Daoy (cell line): Measurements from ENCODE around the gene TMEM222. TPM values are rescaled to one million over a fixed set of nuclear protein-coding genes. Genes with fewer than 3 reads are reported as not detected.
A peak's percentile ranks its signal among the peaks of the same experiment; 100 is the strongest.

Experiments
- DNase-seq: peaks from one replicate; pipeline ENCODE4 v3.0.0-alpha.2; 2015; ENCODE audit warnings: low read depth
- total RNA-seq: library from RNA; depleted of rRNA; stranded (reverse); fragments of >200 nt; shearing (Covaris generic); gene quantifications from 2 replicates; pipeline ENCODE4 v1.2.3, GENCODE V29; 2014

Gene TMEM222
- total RNA-seq, 1 experiment from 2014 or later: 65.0 TPM

DNA sequence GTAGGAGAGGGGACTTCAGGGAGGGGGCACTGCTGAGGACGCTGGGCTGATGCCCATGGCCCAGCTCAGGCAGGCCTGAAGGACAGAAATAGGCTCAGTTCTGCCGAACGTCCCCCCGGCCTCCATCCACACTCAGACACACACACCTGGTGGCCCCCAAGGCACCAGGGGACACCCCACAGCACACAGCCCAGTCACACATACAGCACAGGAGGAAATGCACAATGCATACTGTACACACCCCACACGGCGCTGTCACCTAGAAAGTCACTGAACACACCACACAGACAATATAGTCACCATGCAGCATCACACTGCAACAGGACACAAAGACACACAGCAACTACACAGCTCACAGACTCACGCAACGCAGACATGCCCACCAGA, 20.4 kb downstream of the TMEM222 start:
- no peak for DNase-seq

DNA sequence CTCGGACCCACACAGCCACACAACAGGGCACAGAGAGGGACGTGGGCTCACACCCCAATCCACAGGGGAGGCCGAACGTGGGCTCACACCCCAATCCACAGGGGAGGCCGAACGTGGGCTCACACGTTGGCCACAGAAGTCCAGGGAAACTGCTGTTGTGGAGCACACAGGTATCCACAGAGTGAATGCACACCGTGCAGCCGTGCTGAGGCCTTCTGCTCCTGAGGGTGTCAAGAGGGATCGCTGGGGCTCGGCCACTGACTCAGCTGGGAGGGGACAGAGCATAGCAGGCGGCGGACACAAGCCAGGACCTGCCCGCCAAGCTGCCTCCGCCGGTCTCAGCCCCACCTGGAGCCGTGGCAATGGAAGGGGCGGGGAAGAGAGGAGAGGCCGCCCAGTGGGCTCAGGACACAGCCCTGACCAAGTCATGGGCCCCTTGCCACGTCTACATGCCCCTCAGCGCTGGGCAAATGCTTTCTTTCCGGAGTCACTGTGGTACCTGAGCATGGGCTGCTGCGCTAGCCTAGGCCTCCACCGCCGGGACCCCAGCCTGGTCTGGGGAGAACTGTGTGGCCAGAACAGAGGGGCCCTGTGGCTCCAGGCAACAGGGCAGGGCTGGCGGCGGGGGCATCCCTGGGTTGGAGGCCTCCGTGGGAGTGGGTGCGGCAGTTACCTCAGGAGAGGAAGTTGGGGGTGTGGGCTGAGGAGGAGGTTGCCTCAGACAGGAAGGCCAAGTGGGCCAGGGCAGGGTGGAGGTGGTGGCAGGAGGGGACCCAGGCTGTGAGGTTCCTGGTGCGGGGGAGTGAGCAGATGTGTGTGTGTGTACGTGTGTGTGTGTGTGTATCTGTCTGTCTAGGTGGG, 21.0 kb downstream of the TMEM222 start:
- no peak for DNase-seq

DNA sequence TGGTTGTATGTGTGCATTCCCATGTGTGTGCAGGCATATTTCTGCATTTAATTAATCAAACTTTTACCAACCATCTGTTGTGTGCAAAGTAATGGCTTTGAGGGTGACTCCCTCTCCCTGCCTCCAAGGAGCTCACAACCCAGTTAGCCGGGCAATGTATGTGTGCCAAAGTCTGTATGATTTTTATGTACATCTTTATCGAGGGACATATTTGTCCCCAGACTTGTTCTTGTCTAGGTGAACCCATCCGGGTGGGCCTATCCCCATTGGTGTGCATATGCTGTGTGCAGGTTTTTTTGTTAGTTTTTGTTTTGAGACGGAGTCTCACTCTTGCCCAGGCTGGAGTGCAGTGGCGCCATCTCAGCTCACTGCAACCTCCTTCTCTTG, 21.7 kb downstream of the TMEM222 start:
- no peak for DNase-seq

DNA sequence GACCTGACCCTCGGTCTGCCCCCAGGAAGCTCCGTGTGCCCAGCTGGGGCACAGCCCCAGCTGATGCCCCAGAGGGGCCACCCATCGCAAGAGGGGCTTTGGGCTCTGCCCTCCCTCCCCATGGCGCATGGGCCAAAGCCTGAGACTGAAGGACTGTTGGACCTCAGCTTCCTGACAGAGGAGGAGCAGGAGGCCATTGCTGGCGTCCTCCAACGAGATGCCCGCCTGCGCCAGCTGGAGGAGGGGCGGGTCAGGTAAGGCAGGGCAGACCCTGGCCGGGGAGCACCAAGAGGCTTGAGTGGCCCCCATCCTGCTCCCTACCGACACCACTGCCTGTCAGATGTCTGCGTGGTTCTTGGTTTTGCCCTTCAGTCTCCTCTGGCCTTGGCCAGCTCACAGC, 23.3 kb downstream of the TMEM222 start:
- no peak for DNase-seq

DNA sequence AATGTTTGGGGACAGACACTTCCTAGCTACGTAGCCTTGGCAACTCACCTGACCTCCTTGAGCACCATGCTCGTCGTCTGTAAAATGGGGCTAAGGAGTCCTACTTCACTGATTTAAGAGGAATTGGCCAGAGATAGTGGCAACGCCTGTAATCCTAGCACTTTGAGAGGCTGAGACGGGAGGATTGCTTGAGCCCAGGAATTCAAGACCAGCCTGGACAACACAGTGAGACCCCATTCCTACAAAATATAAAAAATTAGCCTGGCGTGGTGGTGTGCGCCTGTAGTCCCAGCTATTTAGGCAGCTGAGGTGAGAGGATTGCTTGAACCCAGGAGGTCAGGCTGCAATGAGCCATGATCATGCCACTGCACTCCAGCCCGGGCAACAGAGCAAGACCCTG, 24.4 kb downstream of the TMEM222 start:
- no peak for DNase-seq

DNA sequence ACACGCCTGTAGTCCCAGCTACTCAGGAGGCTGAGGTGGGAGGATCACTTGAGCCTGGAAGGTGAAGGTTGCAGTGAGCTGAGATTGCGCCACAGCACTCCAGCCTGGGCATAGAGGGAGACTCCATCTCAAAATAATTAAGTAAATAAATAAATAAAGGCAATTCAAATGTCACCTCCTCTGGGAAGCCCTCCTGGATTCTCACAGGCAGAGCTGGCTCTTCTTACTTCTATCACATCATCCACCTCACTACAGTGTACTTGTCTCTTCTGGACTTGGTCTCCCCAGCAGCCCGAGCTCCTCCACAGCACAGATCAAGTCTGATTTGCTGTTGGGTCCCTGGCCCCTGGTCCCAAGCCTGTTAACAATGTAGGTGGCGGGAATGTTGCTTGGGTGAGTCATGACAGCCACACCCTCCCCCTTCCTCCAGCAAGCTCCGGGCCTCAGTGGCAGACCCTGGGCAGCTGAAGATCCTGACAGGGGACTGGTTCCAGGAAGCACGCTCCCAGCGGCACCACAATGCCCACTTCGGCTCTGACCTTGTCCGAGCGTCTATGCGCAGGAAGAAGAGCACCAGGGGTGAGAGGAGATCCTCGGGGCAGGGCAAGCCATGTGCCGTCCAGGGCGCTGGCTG, 25.1 kb downstream of the TMEM222 start:
- DNase-seq: peak; percentile 55

DNA sequence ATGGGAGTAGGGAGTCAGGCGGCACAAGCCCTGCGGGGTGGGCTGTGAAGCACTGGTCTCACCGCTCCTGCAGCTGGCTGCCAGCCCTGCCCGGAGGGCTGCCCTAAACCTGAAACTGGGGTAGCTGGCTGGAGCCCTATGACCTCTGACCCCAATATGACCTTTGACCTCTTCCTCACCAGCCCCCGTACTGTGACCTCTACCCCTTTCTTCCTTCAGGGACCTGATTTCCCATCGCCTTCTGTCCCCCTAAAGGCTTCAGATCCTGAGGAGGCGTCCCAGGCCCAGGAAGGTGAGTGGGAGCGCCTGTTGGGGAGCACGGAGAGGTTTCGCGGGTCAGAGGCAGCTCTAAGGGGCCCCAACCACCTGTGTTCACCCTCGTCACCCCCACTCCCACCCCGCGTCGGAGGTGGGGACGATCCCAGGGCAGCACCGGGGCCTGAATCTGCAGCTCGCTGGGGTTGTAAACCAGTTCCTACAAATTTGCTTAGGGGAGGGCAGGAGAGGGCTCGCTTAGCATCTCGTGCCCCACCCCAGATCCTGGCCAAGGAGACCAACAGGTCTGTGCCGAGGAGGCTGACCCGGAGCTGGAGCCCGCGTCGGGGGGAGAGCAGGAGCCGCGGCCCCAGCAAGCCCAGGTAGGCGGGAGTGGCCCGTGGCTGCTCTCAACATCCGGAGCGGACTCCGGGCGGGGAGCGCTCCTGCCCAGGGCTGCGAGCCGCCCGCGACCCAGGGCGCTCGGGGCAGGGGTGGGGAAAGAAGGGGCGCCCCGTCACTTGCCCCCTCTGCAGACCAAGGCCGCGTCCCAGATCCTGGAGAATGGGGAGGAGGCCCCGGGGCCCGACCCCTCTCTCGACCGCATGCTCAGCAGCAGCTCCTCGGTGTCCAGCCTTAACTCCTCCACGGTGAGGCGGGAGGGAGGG, 27.2 kb downstream of the TMEM222 start:
- peak; percentile 78 for DNase-seq

DNA sequence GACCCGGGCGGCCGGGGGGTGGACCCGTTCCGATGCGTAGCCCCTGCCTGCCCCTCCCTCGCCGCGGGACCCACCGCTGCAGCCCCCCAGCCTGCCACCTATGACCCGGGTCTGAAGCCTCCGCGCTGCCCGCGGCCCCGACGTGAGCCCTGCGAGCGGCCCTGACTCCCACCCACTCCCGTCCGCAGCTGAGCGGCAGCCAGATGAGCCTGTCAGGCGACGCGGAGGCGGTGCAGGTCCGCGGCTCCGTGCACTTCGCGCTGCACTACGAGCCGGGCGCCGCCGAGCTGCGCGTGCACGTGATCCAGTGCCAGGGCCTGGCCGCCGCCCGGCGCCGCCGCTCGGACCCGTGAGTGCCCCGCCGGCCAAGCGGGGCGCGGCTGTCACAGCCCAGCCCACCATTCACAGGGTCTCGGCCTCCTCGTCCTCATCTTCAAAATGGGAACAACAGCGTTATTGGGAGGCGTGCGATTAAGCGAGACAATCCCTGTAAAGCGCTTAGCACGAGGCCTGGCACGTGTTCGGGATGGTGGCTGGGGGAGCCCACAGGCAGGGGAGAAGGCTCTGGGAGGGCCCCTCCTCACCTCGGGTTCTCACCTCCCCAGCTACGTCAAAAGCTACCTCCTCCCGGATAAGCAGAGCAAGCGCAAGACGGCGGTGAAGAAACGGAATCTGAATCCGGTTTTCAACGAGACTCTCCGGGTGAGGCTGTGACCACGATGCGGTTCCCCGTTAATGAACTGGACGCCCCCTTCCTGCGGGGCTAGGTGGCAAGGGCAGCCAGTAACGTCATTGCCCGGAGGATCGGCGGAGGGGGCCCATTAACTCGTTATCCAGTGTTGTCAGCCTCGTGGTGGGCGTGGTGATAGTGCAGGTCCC, 28.1 kb downstream of the TMEM222 start:
- DNase-seq: peak; percentile 83

DNA sequence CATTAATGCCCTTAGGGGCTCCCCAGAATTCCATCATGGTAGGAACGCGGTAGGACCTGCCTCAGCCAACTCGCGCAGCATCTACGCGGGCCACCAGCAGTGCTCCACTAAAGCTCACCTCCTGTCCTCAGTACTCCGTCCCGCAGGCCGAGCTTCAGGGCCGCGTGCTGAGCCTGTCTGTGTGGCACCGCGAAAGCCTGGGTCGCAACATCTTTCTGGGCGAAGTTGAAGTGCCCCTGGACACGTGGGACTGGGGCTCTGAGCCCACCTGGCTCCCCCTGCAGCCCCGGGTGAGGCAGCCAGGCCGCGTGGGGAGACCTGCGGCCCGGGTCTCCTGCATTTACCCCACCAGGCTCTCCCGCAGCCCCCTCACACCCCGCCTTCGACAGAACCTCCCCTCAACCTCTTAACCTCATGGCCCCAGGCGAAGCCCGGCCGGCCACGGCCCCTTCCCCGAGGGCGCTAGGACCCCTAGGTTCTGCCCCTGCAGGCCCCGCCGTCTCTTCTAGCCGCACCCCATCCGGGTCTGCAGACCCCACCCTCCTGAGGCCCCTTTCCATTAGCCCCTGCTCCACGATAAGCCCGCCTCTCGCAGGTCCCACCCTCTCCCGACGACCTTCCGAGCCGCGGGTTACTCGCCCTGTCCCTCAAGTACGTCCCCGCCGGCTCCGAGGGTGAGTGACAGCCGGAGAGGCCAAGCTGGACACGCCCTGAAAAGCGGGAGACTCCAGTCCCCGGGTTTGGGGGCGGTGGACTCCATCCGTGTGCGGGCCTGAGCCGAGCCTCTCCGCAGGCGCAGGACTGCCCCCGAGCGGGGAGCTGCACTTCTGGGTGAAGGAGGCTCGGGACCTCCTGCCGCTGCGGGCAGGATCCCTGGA, 28.9 kb downstream of the TMEM222 start:
- DNase-seq: no peak

DNA sequence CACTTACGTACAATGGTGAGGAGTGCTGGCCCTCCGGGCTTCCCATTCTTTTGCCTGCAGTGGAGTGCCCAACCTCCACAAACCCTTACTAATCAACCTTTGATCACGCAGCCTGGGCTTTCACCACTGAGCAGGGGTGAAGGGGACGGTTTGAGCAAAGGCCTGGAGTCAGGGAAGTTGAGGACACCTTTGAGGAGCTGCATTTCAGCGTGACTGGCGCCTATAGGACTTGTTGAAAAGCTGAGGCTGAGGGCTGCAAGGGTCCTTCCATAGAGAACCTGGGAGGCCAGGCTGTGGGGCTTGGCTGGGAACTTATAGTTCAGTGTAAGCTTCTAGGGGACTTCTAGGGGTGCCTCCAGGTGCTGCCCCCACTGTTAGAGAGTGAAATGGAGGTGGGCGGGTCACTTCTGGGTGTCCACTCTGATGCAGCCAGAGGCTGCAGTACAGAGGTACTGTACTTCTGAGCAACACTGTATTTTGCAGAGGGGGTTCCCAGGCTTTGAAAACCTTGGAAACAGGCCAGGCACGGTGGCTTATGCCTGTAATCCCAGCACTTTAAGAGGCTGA, 29.7 kb downstream of the TMEM222 start:
- DNase-seq: no peak

DNA sequence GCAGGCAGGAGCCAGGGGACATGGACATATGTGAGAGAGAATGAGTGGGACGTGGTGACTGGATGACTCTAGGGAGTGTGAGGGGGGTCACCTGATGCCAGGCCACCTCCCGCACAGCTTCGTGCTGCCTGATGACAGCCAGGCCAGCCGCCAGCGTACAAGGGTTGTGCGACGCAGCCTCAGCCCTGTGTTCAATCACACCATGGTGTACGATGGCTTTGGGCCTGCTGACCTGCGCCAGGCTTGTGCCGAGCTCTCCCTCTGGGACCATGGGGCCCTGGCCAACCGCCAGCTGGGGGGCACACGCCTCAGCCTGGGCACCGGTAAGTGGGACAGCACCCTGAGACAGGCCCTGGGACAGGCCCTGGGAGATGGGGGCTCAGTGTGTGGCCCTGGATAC, 31.2 kb downstream of the TMEM222 start:
- no peak for DNase-seq

DNA sequence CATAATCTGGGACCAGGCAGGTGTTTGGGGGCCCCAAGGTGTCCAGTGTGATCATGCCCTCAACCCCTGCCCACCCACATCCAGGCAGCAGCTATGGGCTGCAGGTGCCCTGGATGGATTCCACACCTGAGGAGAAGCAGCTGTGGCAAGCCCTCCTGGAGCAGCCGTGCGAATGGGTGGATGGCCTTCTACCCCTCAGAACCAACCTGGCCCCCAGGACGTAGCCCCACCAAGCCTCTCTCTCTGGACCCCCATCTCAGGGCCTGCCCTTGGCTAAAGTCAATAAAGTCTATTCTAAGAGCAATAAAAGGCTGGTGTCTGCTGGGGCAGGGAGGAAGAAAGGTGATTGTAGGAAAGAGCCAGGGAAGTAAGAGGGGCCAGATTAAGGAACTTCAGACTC, 31.7 kb downstream of the TMEM222 start:
- DNase-seq: no peak

DNA sequence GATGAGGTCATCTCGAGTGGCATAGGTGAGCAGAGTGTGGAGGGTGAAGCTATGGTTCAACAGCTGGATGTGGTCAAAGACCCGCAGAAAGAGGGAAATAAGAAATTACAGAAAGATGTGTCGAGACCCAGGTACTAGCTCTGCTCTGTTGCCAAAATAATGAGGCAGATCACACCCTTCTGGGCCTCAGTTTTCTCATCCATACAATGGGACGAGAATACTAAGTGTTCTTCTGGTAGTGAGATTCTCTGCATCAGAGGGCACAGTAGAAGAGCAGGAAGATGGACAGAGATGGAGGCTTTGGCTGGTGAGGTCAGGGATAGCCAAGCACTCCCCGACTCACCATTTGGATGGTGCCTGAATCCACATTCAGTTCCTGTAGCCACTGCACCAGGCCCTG, 33.7 kb downstream of the TMEM222 start:
- DNase-seq: no peak

DNA sequence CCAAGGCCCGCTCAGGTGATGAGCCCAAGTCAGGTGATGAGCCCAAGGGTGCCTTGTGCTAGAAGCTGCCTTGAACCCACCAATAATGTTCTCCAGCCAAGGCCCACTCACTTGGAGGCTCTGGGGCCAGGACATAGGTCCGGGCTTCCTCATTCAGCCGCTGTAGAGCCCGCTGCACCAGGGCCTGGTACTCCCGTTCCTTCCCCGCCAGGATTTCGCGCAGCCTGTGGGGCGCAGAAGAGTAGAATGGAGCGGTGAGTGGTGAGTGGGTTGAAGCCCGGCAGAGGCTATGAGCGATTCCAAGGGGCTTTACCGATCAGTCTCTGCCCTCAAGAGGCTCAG, 34.3 kb downstream of the TMEM222 start:
- no peak for DNase-seq

DNA sequence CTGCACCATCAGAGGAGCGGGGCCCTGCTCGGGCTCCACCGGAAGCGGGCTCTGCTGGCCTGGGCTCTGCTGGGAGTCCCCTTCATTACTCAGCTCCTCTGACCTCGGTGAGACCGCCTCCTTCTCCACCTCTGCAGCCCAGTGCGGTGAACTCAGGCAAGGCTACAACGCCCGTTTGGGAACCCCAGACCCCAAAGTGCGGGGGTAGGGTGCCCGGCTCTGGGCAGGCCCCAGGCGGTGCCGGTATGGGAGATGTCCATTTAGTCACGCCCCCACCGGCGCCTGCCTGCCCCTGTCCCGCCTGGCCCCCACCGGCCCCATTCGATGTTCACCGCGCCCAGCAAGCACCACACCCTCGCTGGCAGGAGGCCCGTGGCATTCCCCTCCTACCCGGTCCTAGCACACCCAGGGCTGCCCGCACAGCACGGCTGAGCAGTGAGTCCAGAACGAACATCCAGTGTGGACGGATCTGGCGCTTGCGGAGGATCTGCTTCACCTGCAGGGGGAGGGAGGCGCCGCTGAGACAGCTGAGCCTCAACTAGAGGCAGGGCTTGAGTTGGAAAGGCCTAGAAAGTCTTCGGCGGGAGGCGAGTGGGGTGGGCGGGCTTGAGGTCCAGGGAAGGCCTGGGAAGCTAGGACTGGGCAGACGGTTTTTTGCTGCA, 34.8 kb downstream of the TMEM222 start:
- DNase-seq: no peak

DNA sequence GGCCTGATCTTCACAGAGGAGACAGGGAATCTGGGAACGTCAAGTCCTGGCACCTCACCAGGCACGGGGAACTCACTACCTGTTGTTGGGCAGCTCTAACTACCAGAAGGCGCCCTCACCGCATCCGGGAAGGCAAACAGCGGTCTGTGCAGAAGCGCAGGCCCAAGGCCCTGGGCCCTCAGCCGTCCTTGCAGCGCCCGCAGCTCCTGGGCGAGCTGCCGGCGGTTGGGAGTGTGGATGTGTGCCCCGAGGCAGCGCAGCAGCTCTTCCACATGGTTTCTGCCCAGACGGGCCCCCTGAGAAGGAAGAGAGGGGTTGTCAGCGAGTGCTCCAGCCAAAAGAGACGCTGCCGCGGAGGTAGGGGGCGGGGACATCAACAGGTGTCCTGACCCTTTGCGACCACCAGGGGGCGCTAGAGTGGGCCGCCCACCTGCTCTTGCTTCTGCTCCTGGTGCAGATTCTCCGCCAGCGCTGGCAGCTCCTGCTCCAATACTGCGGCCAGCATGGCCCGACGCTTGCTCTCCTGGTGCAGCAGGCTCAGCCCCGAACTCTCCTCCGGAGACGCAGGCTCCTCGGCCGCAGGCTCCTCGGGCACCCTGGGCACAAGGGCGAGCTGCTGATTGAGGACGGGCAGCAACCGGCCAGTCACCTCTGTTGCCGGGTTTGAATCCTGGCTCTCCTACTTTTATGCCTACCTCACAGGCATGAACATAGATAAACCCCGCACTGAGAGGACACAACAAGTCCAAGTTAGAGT, 35.5 kb downstream of the TMEM222 start:
- DNase-seq: peak; percentile 70

DNA sequence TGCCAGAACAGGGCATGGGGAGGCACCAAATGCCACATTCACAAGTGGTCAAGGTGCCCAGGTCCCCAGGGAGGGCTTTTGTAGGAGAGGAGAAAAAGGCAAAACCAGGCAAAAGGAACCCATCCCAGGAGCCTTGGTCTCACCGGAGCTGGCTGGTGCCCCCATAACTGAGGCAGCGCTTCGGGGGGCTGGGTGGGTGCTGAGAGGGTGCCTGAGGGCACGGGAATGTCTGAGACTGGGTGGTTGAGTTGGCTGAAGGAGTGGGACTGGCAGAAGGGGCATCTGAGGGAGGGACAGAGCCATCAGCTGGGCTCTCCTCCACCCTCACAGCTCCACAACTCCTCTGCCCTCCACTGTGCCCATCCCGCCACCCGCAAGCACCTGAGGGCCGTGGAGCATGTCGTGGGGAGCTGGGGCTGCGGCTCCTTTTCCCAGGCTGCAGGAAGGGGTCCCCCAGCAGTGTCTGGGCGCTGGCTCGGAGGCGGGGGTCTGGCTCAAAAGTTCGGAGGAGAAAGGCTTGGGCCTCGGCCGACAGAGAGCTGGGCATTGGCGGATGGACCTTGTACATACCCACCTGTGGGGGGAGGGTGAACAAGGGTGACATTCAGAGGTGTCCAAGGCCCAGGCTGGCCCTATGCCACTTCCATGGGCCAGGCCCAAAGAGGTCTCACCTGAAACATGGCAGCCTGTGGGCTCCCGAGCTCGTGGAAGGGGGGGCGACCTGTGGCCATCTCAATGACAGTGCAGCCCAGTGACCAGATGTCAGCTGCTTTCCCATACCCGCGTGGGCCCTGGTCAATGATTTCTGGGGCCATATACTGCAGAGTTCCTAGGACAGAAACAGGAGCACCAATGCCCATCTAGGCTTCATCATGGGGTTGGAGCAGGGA, 36.3 kb downstream of the TMEM222 start:
- no peak for DNase-seq

DNA sequence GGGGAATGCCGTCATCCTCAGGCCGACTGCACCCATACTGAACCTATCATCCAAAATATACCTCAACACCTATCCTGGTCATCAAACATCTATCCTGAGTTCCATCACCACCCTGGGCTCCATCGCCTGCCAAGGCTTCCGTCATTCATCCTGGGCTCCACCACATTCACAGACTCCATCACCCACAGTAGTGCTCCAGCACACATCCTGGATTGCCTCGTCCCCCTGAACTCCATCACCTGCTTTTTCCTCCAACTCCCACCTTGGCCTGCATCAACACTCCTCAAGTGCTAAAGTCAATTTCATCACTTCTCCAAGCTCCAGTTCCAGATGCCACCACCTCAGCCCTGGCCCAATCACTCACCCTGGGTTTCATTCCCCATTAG, 37.0 kb downstream of the TMEM222 start:
- no peak for DNase-seq
